ENCODE measurements around the gene TP53BP2. TPM values are rescaled to one million over a fixed set of nuclear protein-coding genes. Genes with fewer than 3 reads are reported as not detected.

The TP53BP2 gene
- total and polyA plus RNA-seq, 2 donors (not counting 3 experiments of a cell fraction or from before 2014, with no cell fraction given) = 21.9 to 51.9 TPM

DNA sequence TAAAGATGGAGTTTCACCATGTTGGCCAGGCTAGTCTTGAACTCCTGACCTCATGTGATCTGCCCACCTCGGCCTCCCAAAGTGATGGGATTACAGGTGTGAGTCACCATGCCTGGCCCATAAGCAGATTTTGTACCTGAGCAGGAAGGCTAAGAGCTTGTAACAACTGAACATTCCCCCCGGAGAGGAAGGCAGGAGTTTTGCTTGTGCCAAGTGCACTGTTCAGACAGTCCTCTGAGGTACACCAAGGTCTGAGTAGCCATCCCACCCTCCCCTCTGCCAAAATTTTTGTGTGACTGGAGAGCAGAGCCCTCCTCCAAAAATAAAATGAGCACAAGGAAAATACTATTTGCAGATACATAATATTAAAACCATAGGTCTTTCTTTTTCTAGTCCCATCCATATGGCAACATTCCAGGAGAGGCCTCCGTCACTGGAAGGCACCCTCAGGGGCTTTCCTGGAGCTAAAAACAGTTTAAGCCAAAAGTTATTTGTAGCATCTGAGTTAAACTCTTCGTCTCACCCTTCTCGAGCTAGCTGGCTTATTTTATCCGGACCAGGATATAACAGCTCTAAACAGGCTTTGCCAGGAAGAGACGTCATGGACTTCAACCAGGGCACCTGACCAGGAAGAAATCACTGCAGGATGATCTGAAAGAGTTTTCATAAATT lies 106.2 kb downstream of the TP53BP2 start:
- FAIRE-seq = peak; percentile 56
- no peak for DNase-seq (ENCODE audit: low read depth, low spot score)
- Histone ChIP-seq H3K27me3 (ENCODE audit: control insufficient read depth in 2 of 2, insufficient read depth in 2 of 2, low read length in 2 of 2) (no peaks in the 10 kb centered on the region), H3K36me3 (ENCODE audit: control insufficient read depth in 2 of 2, extremely low read depth in 1 of 2, insufficient read depth in 2 of 2, low read length in 2 of 2) (peaks cover 7 to 9% of the 10 kb centered on the region in 2 experiments), H3K4me1 (ENCODE audit: control insufficient read depth, extremely low read depth, insufficient read depth, low read length) (peaks cover 52% of the 10 kb centered on the region), H2AFZ (ENCODE audit: low read depth, low read length) (no peak overlapping the region), H4K20me1 (replicated peaks; ENCODE audit: control insufficient read depth, extremely low read depth, insufficient read depth, low read length) (no peaks in the 10 kb centered on the region), H3K9ac (replicated peaks; ENCODE audit: extremely low read depth, insufficient read depth, low read length) (no peak overlapping the region), H3K9me3 (replicated peaks; ENCODE audit: control insufficient read depth, insufficient read depth, low read length) (no peaks in the 10 kb centered on the region), H3K4me2 (ENCODE audit: insufficient read depth, low read length) (no peak overlapping the region), H3K27ac (ENCODE audit: insufficient read depth, low read depth, low read length) (no peak overlapping the region), H3K9me1 (replicated peaks; ENCODE audit: control insufficient read depth, extremely low read depth, insufficient read depth, low read length) (no peaks in the 10 kb centered on the region), H3K4me3 (replicated peaks in 1 of 3; ENCODE audit: insufficient read depth in 1 of 3, low read depth in 1 of 3, low read length in 3 of 3) (no peak overlapping the region), H3K79me2 (ENCODE audit: control insufficient read depth, insufficient read depth, low read length) (peaks cover 70% of the 10 kb centered on the region)
- BruUV-seq (replicated peaks) = no TSS peak
- ChIA-PET POLR2A (no interaction called here), CTCF (interaction anchor here (0.8 to 2.6 kb wide), 3 partner anchors 8 to 23 kb away, joined by 3 to 8 read pairs (median 6); no protein-coding TSS in a partner anchor)
- intact Hi-C loops (cut with micrococcal nuclease) (no loop called here), dilution Hi-C loops (cut with MboI; ENCODE audit: extremely low pct_ligation_motif_present, low sequenced_read_pairs) (no loop called here)
- TF ChIP-seq, protein P1, sequence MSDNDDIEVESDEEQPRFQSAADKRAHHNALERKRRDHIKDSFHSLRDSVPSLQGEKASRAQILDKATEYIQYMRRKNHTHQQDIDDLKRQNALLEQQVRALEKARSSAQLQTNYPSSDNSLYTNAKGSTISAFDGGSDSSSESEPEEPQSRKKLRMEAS (IDR thresholded peaks at IDR 0.05; ENCODE audit: insufficient read depth, insufficient read length) = no peak
- TF ChIP-seq, protein P2, sequence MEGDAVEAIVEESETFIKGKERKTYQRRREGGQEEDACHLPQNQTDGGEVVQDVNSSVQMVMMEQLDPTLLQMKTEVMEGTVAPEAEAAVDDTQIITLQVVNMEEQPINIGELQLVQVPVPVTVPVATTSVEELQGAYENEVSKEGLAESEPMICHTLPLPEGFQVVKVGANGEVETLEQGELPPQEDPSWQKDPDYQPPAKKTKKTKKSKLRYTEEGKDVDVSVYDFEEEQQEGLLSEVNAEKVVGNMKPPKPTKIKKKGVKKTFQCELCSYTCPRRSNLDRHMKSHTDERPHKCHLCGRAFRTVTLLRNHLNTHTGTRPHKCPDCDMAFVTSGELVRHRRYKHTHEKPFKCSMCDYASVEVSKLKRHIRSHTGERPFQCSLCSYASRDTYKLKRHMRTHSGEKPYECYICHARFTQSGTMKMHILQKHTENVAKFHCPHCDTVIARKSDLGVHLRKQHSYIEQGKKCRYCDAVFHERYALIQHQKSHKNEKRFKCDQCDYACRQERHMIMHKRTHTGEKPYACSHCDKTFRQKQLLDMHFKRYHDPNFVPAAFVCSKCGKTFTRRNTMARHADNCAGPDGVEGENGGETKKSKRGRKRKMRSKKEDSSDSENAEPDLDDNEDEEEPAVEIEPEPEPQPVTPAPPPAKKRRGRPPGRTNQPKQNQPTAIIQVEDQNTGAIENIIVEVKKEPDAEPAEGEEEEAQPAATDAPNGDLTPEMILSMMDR (IDR thresholded peaks at IDR 0.05; ENCODE audit: extremely low read depth in 1 of 2, insufficient read depth in 1 of 2, low read depth in 1 of 2, low read length in 2 of 2) = no peak
- TF ChIP-seq MYC (IDR thresholded peaks at IDR 0.05; ENCODE audit: low read depth, low read length) (no peak), POLR2AphosphoS5 (IDR thresholded peaks at IDR 0.05; ENCODE audit: insufficient read depth, low read depth, low read length) (no peak), POLR2A (IDR thresholded peaks at IDR 0.05; ENCODE audit: low read depth, low read length) (no peak), GATA2 (IDR thresholded peaks at IDR 0.05; ENCODE audit: insufficient read depth, insufficient read length, low read depth, low read length) (no peak), JUN (IDR thresholded peaks at IDR 0.05; ENCODE audit: borderline replicate concordance, insufficient read depth, insufficient read length, low read depth) (no peak)
